ENCODE results near the gene RYR3. TPM values are rescaled to one million over a fixed set of nuclear protein-coding genes. Genes with fewer than 3 reads are reported as not detected.

RYR3 gene
- total RNA-seq, 1 experiment from 2014 or later = 0.84 TPM

- in situ Hi-C loops (cut with HindIII; ENCODE audit: low pct_unique_long_range_greater_than_20kb, low sequenced_read_pairs) = no loop called here
Measured at GRCh38 chr15:33738941-33739664, 428.3 kb downstream of the RYR3 start.

GRCh38 chr15:33742306-33742705, 431.5 kb downstream of the RYR3 start:
- no peak for DNase-seq (ENCODE audit: low read depth)
- in situ Hi-C loops (cut with HindIII; ENCODE audit: low pct_unique_long_range_greater_than_20kb, low sequenced_read_pairs) = no loop called here

More at GRCh38 chr15:33738941-33739664, 428.3 kb downstream of the RYR3 start:
- no peak for DNase-seq (ENCODE audit: low read depth)

DNA sequence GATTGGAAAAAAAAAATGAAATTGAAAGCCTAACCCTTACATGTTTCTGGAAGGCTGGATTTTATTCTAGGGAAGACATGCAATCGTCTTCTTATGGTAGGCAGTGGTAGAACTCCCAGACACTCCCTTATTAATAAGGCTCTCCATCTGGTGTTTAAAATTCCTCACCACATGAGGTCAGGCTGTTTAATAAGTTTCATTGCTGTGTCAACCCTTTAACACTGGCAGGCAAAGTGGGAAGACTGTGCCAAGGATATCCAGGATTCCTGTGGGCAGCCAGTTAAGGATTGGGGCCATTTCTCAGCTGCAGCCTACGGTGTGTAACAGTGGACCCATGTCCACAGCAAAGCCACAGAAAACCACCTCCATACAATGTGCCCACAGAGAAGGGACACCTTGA, 432.0 kb downstream of the RYR3 start:
- in situ Hi-C loops (cut with HindIII; ENCODE audit: low pct_unique_long_range_greater_than_20kb, low sequenced_read_pairs) = no loop called here
- DNase-seq (ENCODE audit: low read depth) = no peak

DNA sequence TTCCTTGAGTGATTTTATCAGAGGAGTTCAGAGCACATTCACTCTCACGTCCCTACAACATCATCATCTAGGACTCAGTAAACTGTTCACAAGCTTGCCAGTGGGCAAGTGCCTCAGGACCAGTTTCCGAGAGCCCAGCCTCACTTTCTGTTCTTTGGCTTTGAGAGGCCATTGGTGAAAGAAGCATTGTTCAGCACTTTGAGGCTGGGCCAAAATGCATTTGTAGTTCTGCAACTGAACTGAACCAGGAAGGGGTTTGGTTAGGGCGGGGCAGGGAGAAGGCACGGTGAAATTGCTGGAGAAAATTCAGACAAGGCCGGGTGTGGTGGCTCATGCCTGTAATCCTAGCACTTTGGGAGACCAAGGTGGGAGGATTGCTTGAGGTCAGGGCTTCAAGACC, 435.4 kb downstream of the RYR3 start:
- no peak for DNase-seq (ENCODE audit: low read depth)
- in situ Hi-C loops (cut with HindIII; ENCODE audit: low pct_unique_long_range_greater_than_20kb, low sequenced_read_pairs) = no loop called here

DNA sequence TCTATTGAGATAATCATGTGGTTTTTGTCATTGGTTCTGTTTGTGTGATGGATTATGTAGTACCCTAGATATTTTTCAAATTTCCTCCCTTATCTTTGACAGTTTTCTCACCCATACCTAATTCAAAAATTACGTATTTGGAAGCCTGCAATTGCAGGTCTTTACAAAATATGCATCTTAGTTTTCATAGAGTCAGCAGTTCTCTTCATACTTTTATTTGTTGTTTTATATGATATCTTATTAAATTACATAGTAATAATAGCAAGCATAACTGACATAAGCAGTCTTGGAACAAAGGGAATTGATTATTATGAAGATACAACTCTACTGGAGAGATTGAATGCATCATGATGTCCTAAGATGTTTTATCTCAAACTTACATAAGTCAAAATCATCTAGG, 442.2 kb downstream of the RYR3 start:
- no peak for DNase-seq (ENCODE audit: low read depth)
- in situ Hi-C loops (cut with HindIII; ENCODE audit: low pct_unique_long_range_greater_than_20kb, low sequenced_read_pairs) = no loop called here

DNA sequence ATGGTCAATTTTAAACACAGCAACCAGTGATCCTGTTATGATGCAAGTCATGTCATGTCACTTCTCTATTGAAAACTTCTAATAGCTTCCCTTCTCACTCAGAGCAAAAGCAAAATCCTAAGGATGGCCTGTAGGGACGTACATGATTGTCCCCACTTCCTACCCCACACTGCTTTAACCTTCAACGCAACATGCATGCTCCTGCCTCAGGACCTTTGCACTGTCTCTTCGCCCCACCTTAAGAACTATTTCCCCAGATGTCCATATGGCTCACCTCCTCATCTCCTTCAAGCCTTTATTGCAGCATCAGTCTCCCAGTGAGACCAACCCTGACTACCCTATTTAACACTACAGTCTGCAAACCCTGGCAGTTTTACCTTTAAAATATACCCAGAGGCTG, 443.5 kb downstream of the RYR3 start:
- in situ Hi-C loops (cut with HindIII; ENCODE audit: low pct_unique_long_range_greater_than_20kb, low sequenced_read_pairs) = no loop called here
- no peak for DNase-seq (ENCODE audit: low read depth)

- no peak for DNase-seq (ENCODE audit: low read depth)
- in situ Hi-C loops (cut with HindIII; ENCODE audit: low pct_unique_long_range_greater_than_20kb, low sequenced_read_pairs) = no loop called here
Measured at GRCh38 chr15:33756961-33757360, 446.2 kb downstream of the RYR3 start.

GRCh38 chr15:33757516-33758232, 446.9 kb downstream of the RYR3 start:
- in situ Hi-C loops (cut with HindIII; ENCODE audit: low pct_unique_long_range_greater_than_20kb, low sequenced_read_pairs) = no loop called here
- no peak for DNase-seq (ENCODE audit: low read depth)

DNA sequence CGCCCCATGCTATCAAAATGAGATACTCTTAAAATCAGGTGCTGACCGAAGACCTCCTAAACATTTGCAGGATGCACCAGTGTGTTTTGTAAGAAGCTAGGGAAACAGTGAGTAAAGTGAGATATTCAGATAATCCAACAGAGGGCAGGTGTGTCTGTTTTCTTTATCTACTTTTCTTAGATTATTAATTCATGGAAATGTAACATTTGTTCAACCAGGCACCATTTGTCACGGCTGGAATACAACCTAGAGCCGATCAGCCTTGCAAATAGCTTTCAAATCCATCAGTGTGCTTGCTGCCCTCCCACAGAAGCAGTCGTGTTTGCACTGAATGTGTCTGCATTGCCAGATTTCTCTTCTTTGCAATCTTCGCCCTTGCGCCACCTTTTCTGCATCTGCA, 455.6 kb downstream of the RYR3 start:
- no peak for DNase-seq (ENCODE audit: low read depth)
- in situ Hi-C loops (cut with HindIII; ENCODE audit: low pct_unique_long_range_greater_than_20kb, low sequenced_read_pairs) = no loop called here

- DNase-seq (ENCODE audit: low read depth) = no peak
- in situ Hi-C loops (cut with HindIII; ENCODE audit: low pct_unique_long_range_greater_than_20kb, low sequenced_read_pairs) = no loop called here
Measured at GRCh38 chr15:33768670-33769190, 458.0 kb downstream of the RYR3 start.

- in situ Hi-C loops (cut with HindIII; ENCODE audit: low pct_unique_long_range_greater_than_20kb, low sequenced_read_pairs) = no loop called here
- no peak for DNase-seq (ENCODE audit: low read depth)
Measured at GRCh38 chr15:33773969-33774368, 463.2 kb downstream of the RYR3 start.

GRCh38 chr15:33778852-33779251, 468.1 kb downstream of the RYR3 start:
- DNase-seq (ENCODE audit: low read depth) = no peak
- in situ Hi-C loops (cut with HindIII; ENCODE audit: low pct_unique_long_range_greater_than_20kb, low sequenced_read_pairs) = no loop called here

- in situ Hi-C loops (cut with HindIII; ENCODE audit: low pct_unique_long_range_greater_than_20kb, low sequenced_read_pairs) = no loop called here
- DNase-seq (ENCODE audit: low read depth) = no peak
Measured at GRCh38 chr15:33780011-33780768, 469.4 kb downstream of the RYR3 start.

DNA sequence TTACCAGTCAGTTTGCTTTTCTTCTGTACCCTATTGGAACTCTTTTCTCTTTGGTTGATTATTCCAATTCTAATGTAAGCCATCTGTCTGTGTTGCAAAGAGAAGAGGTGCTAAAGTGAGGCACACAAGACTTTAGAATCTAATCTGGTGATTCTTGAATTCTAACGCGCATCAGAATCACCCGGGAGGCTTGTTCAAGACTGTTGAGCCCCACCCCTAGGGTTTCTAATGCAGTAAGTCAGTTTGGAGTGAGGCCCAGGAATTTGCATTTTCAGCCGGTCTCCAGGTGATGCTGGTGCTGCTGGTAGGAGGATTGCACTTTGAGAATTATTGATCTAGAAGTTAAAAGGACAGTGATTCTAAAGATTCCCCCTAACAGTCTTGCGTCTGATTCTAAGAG, 472.2 kb downstream of the RYR3 start:
- in situ Hi-C loops (cut with HindIII; ENCODE audit: low pct_unique_long_range_greater_than_20kb, low sequenced_read_pairs) = no loop called here
- no peak for DNase-seq (ENCODE audit: low read depth)

DNA sequence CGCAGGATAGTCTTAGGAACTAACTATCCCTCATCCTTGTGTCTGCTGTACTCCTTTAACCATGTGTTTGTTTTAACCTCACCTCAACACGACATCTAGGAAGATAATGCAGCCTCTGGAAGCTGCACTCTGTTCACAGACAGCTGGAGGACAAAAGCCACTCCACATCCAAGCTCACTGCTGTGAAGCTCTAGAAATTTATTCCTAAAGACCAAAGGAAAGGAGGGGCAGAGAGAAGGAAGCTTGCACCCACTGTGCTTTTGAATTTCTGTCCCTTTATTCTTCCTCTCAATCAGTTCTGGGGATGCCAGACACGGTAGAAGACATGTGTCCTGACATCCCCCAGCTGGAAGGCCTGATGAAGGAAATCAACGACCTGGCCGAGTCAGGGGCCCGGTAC, 474.6 kb downstream of the RYR3 start:
- in situ Hi-C loops (cut with HindIII; ENCODE audit: low pct_unique_long_range_greater_than_20kb, low sequenced_read_pairs) = no loop called here
- no peak for DNase-seq (ENCODE audit: low read depth)

DNA sequence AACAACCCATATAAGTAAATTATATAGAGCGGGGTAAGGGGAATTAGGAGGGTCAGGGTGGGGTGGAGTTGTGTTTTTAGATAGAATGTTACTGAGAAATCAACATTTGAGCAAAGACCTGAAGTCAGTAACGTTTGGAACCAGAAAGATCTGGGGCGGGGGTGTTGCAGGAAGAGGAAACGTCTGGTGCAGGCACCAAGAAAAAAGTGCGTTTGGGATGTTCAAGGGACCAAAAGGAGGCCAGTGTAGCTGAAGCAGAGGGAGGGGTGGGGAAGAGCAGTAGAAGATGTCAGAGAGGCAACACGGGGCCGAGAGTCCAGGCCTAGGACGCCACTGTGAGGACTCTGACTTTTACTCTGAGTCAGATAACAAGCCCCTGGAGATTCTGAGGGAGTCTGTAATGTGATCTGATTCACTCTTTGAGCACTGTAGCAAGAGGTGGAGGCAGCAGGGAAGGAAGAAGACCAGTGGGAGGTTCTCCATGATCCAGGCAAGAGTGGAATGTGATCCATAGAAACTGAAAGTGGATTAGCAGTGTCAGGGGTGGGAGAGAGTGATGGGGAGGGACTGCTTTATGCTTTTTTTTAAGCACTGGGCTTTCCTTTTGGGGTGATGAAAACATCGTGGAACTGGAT, 478.3 kb downstream of the RYR3 start:
- in situ Hi-C loops (cut with HindIII; ENCODE audit: low pct_unique_long_range_greater_than_20kb, low sequenced_read_pairs) = no loop called here
- DNase-seq (ENCODE audit: low read depth) = no peak

DNA sequence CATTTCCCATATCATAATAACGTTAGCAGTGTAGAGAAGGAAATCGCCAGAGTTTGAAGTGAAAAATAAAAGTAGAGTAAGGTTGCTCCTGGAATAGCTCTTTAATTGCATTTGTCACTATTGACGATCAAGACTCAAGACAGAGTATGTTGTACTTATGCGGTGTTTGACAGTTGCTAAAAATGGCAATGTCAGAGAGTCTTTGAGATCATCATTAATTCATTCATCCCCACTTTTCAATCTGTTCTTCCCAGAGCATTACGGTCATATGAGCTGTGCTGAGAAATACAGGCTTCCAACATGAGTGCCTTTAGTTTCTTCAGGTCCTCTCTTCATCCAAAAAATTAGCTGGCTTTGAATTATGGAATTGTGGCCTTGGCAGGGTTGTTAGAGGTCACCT, 483.7 kb downstream of the RYR3 start:
- in situ Hi-C loops (cut with HindIII; ENCODE audit: low pct_unique_long_range_greater_than_20kb, low sequenced_read_pairs) = no loop called here

GRCh38 chr15:33795070-33795469, 484.3 kb downstream of the RYR3 start:
- in situ Hi-C loops (cut with HindIII; ENCODE audit: low pct_unique_long_range_greater_than_20kb, low sequenced_read_pairs) = no loop called here
- DNase-seq (ENCODE audit: low read depth) = no peak

More for the DNA sequence above, 483.7 kb downstream of the RYR3 start:
- no peak for DNase-seq (ENCODE audit: low read depth)

DNA sequence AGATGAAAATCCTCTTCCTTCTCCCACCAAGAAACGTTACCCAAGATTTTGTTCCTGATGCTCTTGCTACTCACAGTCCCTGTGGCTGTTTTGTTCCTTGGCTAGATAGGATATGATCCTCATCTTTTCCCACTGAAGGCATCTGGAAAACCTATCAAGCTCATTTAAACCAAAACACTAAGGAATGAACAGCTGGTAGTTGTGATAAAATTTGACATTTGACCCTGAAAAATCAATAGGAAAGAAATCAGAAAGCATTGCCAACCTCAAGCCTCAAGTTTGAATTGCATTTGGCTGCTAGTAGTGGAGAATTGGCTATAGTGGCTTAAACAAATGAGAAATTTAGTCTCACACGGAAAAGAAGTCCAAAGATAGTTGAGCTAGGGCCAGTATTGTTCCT, 486.9 kb downstream of the RYR3 start:
- no peak for DNase-seq (ENCODE audit: low read depth)
- in situ Hi-C loops (cut with HindIII; ENCODE audit: low pct_unique_long_range_greater_than_20kb, low sequenced_read_pairs) = no loop called here
